ENCODE results near the gene PRKG1.
"Not testable (repeated sequence)": the region's sequence is repeated elsewhere in the genome, so short reads cannot be mapped to it uniquely, and the experiment has no call there.

PRKG1 gene

GRCh38 chr10:51227897-51228713, 153.8 kb downstream of the PRKG1 start:
- DNase-seq (ENCODE audit: low spot score) = no peak

DNA sequence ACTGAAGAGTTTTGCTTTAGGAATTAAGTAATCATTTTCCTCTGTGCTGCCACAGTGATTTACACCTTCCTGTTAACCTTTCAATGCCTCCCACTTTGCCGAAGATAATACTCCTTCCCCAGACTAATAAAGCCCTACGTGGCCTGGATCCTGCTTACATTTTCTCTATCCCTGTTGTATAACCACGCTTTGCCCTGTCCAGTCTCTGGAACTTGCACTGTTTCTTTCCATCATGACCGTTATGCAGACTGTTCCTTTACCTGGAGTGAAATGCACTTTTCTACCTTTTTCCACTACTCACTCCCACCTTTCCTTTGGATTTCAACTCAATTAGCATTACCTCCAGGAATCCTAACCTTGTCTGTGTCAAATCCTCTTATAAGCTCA, 154.4 kb downstream of the PRKG1 start:
- no peak for DNase-seq (ENCODE audit: low spot score)

GRCh38 chr10:51230887-51231585, 156.7 kb downstream of the PRKG1 start:
- no peak for DNase-seq (ENCODE audit: low spot score)

DNA sequence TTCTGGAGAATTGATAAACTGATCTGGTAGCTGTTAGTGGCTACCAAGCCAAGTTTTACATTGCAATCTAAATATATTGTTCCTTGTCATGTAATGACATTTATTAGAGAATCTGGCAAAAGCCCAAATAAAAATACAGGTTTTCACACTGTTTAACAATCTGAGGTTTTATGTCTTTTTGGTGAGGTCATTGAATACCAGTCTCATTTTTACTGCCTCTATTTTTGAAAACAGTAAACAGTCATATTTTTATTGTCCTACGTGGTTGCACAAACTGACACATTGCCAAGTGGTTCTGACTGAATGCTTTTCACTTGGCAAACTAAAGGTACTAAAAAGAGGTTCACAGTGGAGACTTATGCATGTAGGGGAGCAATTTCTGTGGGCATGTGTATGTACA, 157.5 kb downstream of the PRKG1 start:
- DNase-seq (ENCODE audit: low spot score) = no peak

GRCh38 chr10:51233337-51234100, 159.2 kb downstream of the PRKG1 start:
- DNase-seq (ENCODE audit: low spot score) = no peak

GRCh38 chr10:51235865-51236264, 161.6 kb downstream of the PRKG1 start:
- DNase-seq (ENCODE audit: low spot score) = no peak

GRCh38 chr10:51239006-51239405, 164.7 kb downstream of the PRKG1 start:
- no peak for DNase-seq (ENCODE audit: low spot score)

GRCh38 chr10:51241461-51241860, 167.2 kb downstream of the PRKG1 start:
- DNase-seq (ENCODE audit: low spot score) = no peak

DNA sequence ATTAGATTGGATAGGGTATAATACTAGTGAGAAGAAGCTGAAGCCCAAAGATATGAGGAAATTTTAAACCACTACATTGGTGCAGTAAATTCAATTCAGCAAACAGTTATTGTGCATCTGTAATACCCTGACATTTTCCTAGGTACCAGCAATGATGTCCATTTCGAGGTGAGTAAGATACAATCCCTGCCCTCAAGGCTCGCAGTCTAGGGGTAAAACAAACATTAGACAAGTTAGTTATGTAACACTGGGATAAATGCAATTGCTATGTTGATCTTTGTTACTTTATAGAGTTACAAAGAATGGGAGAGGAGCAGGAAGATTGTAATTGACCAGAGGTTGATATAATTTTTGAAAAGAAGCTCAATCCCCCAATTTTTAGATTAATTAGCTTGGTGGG, 168.1 kb downstream of the PRKG1 start:
- DNase-seq (ENCODE audit: low spot score) = no peak

GRCh38 chr10:51244309-51244708, 170.0 kb downstream of the PRKG1 start:
- DNase-seq (ENCODE audit: low spot score) = no peak

GRCh38 chr10:51244748-51245490, 170.6 kb downstream of the PRKG1 start:
- no peak for DNase-seq (ENCODE audit: low spot score)

DNA sequence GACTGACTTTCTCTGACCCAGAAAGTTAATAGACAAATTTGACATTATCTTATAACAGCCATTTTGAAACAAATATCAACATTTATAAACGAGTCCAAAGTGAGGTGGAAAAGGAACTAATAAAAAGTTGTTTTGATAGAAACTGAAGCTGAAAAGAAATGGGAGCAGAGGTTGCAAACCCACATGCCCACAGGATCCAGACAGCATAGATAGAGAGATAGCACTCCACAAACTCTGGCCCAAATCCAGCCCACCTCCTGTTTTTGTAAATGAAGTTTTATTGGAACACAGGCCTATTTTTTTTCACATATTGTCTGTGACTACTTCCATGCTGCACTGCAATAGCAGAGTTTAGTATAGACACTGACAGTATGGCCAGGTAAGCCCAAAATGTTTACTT, 171.9 kb downstream of the PRKG1 start:
- DNase-seq (ENCODE audit: low spot score) = no peak

GRCh38 chr10:51250278-51250920, 176.1 kb downstream of the PRKG1 start:
- DNase-seq (ENCODE audit: low spot score) = no peak

DNA sequence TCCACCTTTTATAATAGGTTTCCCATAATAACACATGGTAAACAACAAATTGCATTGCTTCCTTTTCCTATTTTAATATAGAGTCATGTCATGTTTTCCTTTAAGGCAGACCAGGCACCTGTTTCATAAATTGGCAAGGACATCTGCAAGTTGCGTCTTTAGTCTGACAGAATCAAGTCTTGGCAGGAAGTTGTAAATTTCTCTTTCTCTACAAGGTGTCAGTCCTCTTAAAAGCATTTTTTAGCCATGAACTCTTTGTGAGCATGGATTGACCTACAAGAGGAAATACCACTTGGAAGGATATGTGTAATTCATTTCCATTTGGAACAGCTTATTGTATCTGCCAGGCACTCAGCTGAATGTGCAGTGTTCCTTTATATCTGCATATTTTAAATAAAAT, 176.8 kb downstream of the PRKG1 start:
- no peak for DNase-seq (ENCODE audit: low spot score)

DNA sequence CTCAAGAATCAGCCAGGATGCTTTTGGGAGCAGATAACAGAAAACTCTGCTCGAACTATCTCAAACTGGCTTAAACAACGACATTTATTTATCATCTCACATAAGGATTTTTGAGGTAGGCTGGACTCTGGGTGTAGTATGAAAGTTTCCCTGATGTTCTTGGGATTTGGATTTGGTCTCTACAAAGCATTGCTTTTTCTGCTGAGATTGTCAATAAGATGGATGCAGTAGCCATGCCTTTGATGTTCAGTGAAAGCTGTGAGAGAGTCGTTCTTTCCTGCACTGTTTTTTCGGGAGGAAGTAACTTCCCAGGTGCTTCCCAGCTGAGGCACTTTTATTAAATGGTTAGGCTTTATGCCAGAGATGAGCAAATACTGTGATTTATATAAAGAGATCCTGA, 181.1 kb downstream of the PRKG1 start:
- no peak for DNase-seq (ENCODE audit: low spot score)

GRCh38 chr10:51257511-51258248, 183.4 kb downstream of the PRKG1 start:
- no peak for DNase-seq (ENCODE audit: low spot score)

DNA sequence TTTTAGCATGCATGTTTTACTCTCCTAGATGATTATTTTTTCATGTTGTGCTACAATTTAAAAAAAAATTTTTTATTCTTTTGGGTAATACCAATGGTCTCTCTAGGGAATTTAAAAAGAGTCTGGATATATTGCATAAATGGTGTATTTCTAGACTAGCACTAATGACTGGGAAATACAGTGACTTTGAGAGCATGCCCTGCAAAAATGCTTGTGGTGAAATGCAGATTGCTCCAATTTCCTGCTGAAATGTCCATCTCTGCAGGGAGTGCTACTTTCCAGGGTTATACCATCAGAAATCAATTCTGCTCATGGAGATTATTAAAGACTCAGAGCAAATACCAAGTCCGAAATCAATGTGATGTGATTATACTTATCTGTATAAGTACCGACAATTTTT, 186.1 kb downstream of the PRKG1 start:
- DNase-seq (ENCODE audit: low spot score) = no peak

GRCh38 chr10:51266496-51266895, 192.2 kb downstream of the PRKG1 start:
- DNase-seq (ENCODE audit: low spot score) = no peak

DNA sequence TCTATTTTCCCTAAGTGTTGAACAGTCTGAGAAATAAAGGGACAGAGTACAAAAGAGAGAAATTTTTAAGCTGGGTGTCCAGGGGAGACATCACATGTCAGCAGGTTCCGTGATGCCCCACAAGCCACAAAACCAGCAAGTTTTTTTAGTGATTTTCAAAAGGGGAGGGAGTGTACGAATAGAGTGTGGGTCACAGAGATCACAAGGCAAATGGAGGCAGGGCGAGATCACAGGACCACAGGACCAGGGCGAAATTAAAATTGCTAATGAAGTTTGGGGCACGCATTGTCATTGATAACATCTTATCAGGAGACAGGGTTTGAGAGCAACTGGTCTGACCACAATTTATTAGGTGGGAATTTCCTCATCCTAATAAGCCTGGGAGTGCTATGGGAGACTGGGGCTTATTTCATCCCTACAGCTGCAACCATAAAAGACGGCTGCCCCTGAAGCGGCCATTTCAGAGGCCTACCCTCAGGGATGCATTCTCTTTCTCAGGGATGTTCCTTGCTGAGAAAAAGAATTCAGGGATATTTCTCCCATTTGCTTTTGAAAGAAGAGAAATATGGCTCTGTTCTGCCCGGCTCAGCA, 193.8 kb downstream of the PRKG1 start:
- not testable (repeated sequence) for DNase-seq (ENCODE audit: low spot score)

GRCh38 chr10:51269821-51270220, 195.5 kb downstream of the PRKG1 start:
- DNase-seq (ENCODE audit: low spot score) = no peak

All from ecto neural progenitor cell (in vitro differentiated cells).